SK-N-SH (cell line): ENCODE data around the gene EPS8L2. TPM values are rescaled to one million over a fixed set of nuclear protein-coding genes. Genes with fewer than 3 reads are reported as not detected.

Source experiments
- CTCF ChIA-PET: fragments of 300-600, 350-600 bp; formaldehyde crosslinking; extraction: SDS; loops from one replicate; lab custom pipeline; 2021; lab: Yijun Ruan, JAX
- POLR2A ChIA-PET: fragments of 350-600 bp; sonication (Branson Sonifier 250); formaldehyde crosslinking; extraction: SDS; loops from one replicate; lab custom pipeline; 2020; ENCODE audit warnings: antibody characterized with exemption, inconsistent platforms; lab: Yijun Ruan, JAX
- DNase-seq: peaks from one replicate; pipeline ENCODE4 v3.0.0; 2012
- H2AFZ ChIP-seq: fragments of 200-600 bp; sonication (generic); 2 replicates; pipeline ENCODE4 v1.8.1; 2016; ENCODE audit warnings: antibody characterized with exemption, mild to moderate bottlenecking, low read depth
- H3F3A ChIP-seq: fragments of 200-600 bp; sonication (generic); replicated peaks from 2 replicates; pipeline ENCODE3; 2016; ENCODE audit warnings: antibody characterized with exemption, mild to moderate bottlenecking; ENCODE audit not compliant: insufficient read depth
- H3K27ac ChIP-seq, 2 experiments: fragments of 200-500 bp in 1 of 2; fragments of 200-600 bp in 1 of 2; sonication (Bioruptor generic) in 1 of 2; sonication (generic), shearing (Covaris generic) in 1 of 2; 2 replicates each; pipeline versions ENCODE4 v1.5.1 to v1.6.1; 2014 to 2016; ENCODE audit warnings: low read depth in 2 of 2, inconsistent platforms in 1 of 2, low read length in 1 of 2, mild to moderate bottlenecking in 1 of 2, mixed read lengths in 1 of 2
- H3K27me3 ChIP-seq: fragments of 200-600 bp; sonication (generic), shearing (Covaris generic); 2 replicates; pipeline ENCODE4 v1.6.1; 2016; ENCODE audit warnings: mixed run types; ENCODE audit not compliant: insufficient read depth
- H3K36me3 ChIP-seq, 2 experiments: fragments of 200-500 bp in 1 of 2; fragments of 200-600 bp in 1 of 2; sonication (Bioruptor generic) in 1 of 2; sonication (generic) in 1 of 2; replicated peaks in 1 of 2; 2 replicates each; pipeline versions ENCODE3 to v1.5.1; 2014 to 2016; ENCODE audit warnings: low read length in 1 of 2, mild to moderate bottlenecking in 1 of 2; ENCODE audit not compliant: insufficient read depth in 2 of 2, control insufficient read depth in 1 of 2
- H3K4me1 ChIP-seq, 2 experiments: fragments of 200-500 bp in 1 of 2; fragments of 200-600 bp in 1 of 2; sonication (Bioruptor generic) in 1 of 2; sonication (generic), shearing (Covaris generic) in 1 of 2; 2 replicates each; pipeline versions ENCODE4 v1.5.1 to v1.6.1; 2014 to 2016; ENCODE audit warnings: low read depth in 1 of 2, low read length in 1 of 2, mixed run types in 1 of 2; ENCODE audit not compliant: insufficient read depth in 2 of 2, control insufficient read depth in 1 of 2
- H3K4me2 ChIP-seq: fragments of 200-600 bp; sonication (generic), shearing (Covaris generic); 2 replicates; pipeline ENCODE4 v1.6.1; 2017; ENCODE audit warnings: mixed run types
- H3K4me3 ChIP-seq, 2 experiments: fragments of 200-500 bp in 1 of 2; fragments of 200-600 bp in 1 of 2; sonication (Bioruptor generic) in 1 of 2; sonication (generic), shearing (Covaris generic) in 1 of 2; 2 replicates each; pipeline versions ENCODE4 v1.5.1 to v1.8.1; 2014 to 2016; ENCODE audit warnings: low read depth in 2 of 2, inconsistent platforms in 1 of 2, low read length in 1 of 2, mild to moderate bottlenecking in 1 of 2, mixed read lengths in 1 of 2, moderate library complexity in 1 of 2
- H3K79me2 ChIP-seq: fragments of 200-600 bp; sonication (generic); 2 replicates; pipeline ENCODE4 v1.8.1; 2017; ENCODE audit warnings: mild to moderate bottlenecking; ENCODE audit not compliant: insufficient read depth
- H3K9ac ChIP-seq: fragments of 200-600 bp; sonication (generic); 2 replicates; pipeline ENCODE4 v1.6.1; 2017; ENCODE audit warnings: mixed run types
- H3K9me2 ChIP-seq: fragments of 200-600 bp; sonication (generic); 2 replicates; pipeline ENCODE4 v1.6.1; 2017; ENCODE audit warnings: mixed run types
- H3K9me3 ChIP-seq: fragments of 200-600 bp; sonication (generic); 2 replicates; pipeline ENCODE4 v1.6.1; 2017; ENCODE audit warnings: mixed run types, mild to moderate bottlenecking, moderate library complexity
- H4K20me1 ChIP-seq: fragments of 200-600 bp; sonication (generic); 2 replicates; pipeline ENCODE4 v1.6.1; 2017; ENCODE audit warnings: mild to moderate bottlenecking, mixed run types; ENCODE audit not compliant: insufficient read depth
- EZH2phosphoT487 ChIP-seq: fragments of 200-600 bp; sonication (generic); IDR thresholded peaks from 2 replicates; pipeline ENCODE4 v1.6.1; 2017; ENCODE audit warnings: low read depth, mixed run types, mild to moderate bottlenecking, antibody characterized with exemption, moderate library complexity, borderline replicate concordance
- FOXM1 ChIP-seq: IDR thresholded peaks from 2 replicates; pipeline ENCODE4 v1.4.0; 2012; ENCODE audit warnings: low read depth, mild to moderate bottlenecking
- GABPA ChIP-seq: IDR thresholded peaks from 2 replicates; pipeline ENCODE4 v1.4.0; 2012; ENCODE audit warnings: low read depth, mild to moderate bottlenecking
- GATA2 ChIP-seq: sonication (generic); formaldehyde crosslinking; IDR thresholded peaks from 2 replicates; pipeline ENCODE4 v1.5.0; 2020; ENCODE audit warnings: mild to moderate bottlenecking, missing genetic modification reagents
- JUND ChIP-seq: IDR thresholded peaks from 2 replicates; pipeline ENCODE4 v1.4.0; 2012
- NFIC ChIP-seq: IDR thresholded peaks from 2 replicates; pipeline ENCODE4 v1.4.0; 2012; ENCODE audit warnings: borderline replicate concordance
- PBX3 ChIP-seq: IDR thresholded peaks from 2 replicates; pipeline ENCODE4; 2012
- RAD21 ChIP-seq: IDR thresholded peaks from 2 replicates; pipeline ENCODE4 v1.6.1; 2012; ENCODE audit warnings: mild to moderate bottlenecking, low read length
- RFX5 ChIP-seq: IDR thresholded peaks from 2 replicates; pipeline ENCODE4 v1.6.1; 2012; ENCODE audit warnings: mild to moderate bottlenecking, improper control_type of control experiment, low read length
- RXRA ChIP-seq: IDR thresholded peaks from 2 replicates; pipeline ENCODE4 v1.4.0; 2012; ENCODE audit warnings: low read depth, mild to moderate bottlenecking, borderline replicate concordance
- SIN3A ChIP-seq: IDR thresholded peaks from 2 replicates; pipeline ENCODE4 v1.6.1; 2012; ENCODE audit warnings: low read depth, mild to moderate bottlenecking, low read length, moderate library complexity, borderline replicate concordance
- TEAD4 ChIP-seq: IDR thresholded peaks from 2 replicates; pipeline ENCODE4 v1.4.0; 2012; ENCODE audit warnings: mild to moderate bottlenecking, borderline replicate concordance; ENCODE audit not compliant: insufficient read depth
- USF2 ChIP-seq: fragments of 150-350 bp; IDR thresholded peaks from 2 replicates; pipeline ENCODE4 v1.6.1; 2017; ENCODE audit warnings: antibody characterized with exemption, low read length, low read depth, borderline replicate concordance
- WGBS: methylation state at CpG from one replicate; pipeline ENCODE4 v1.1.6; 2017; ENCODE audit warnings: low lambda C conversion rate; 5-methylcytosine and 5-hydroxymethylcytosine counted together
- polyA plus RNA-seq, 3 experiments: library from polyadenylated mRNA; depleted of rRNA; stranded (reverse); fragments of >200 nt; gene quantifications; 2 replicates each; pipeline ENCODE4 v1.2.3, GENCODE V29; 2012
- TF ChIP-seq, protein P1 (sequence below): IDR thresholded peaks from 2 replicates; pipeline ENCODE4 v1.6.1; 2012; ENCODE audit warnings: mild to moderate bottlenecking, low read depth, low read length, moderate library complexity

Gene EPS8L2
- polyA plus RNA-seq, 1 of the 3 experiments (the other 2 are of a cell fraction): 0.74 TPM

DNA sequence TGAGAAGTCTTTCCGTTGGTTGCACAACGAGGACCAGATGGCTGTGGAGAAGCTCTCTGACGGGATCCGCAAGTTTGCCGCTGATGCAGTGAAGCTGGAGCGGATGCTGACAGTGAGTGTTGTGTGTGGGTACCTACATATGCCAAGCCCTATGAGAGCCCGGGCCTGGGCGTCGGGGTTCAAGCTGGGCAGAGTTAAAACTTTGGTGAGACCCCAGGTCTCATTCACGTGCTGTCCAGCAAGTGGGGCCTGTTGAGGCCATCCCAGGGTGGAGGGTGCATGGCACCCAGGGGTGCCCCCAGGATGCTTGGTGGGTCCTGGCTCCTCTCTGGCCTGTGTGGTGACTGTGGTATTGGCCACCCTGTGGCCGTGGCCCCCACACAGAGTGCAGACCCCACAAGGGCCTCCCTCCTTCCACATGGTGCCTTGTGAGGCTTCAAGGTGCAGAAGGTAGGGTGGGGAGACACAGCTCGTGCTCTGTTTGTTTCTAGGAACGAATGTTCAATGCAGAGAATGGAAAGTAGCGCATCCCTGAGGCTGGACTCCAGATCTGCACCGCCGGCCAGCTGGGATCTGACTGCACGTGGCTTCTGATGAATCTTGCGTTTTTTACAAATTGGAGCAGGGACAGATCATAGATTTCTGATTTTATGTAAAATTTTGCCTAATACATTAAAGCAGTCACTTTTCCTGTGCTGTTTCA is 58.4 kb downstream of the EPS8L2 start:
- CTCF ChIA-PET: interaction anchor here (0.7 to 6.3 kb wide), 12 partner anchors 9 to 409 kb away, joined by 3 to 31 read pairs (median 4); partner anchors contain the start of genes GATD1 and TALDO1

More for the DNA sequence above, 58.4 kb downstream of the EPS8L2 start:
- 91% methylated on average over 17 of the region's 18 CpGs for whole genome bisulfite sequencing
- no peaks in the 10 kb centered on the region for H3K9me2 ChIP-seq
- peaks cover 9% of the 10 kb centered on the region for H4K20me1 ChIP-seq
- peaks cover 4% of the 10 kb centered on the region; the same call in 1 of the 2 replicates for H3K79me2 ChIP-seq
- H3K27ac ChIP-seq: no peak overlapping the region
- H3F3A ChIP-seq: peaks cover 28% of the 10 kb centered on the region
- no peak overlapping the region for H3K4me2 ChIP-seq
- TF ChIP-seq PBX3 (no peak), RXRA (no peak), GABPA (no peak), NFIC (no peak), SIN3A (no peak), USF2 (no peak), FOXM1 (no peak), RAD21 (no peak), JUND (no peak), GATA2 (CRISPR knock-in tag) (no peak), EZH2phosphoT487 (no peak), TEAD4 (no peak), RFX5 (no peak)
- TF ChIP-seq, protein P1, sequence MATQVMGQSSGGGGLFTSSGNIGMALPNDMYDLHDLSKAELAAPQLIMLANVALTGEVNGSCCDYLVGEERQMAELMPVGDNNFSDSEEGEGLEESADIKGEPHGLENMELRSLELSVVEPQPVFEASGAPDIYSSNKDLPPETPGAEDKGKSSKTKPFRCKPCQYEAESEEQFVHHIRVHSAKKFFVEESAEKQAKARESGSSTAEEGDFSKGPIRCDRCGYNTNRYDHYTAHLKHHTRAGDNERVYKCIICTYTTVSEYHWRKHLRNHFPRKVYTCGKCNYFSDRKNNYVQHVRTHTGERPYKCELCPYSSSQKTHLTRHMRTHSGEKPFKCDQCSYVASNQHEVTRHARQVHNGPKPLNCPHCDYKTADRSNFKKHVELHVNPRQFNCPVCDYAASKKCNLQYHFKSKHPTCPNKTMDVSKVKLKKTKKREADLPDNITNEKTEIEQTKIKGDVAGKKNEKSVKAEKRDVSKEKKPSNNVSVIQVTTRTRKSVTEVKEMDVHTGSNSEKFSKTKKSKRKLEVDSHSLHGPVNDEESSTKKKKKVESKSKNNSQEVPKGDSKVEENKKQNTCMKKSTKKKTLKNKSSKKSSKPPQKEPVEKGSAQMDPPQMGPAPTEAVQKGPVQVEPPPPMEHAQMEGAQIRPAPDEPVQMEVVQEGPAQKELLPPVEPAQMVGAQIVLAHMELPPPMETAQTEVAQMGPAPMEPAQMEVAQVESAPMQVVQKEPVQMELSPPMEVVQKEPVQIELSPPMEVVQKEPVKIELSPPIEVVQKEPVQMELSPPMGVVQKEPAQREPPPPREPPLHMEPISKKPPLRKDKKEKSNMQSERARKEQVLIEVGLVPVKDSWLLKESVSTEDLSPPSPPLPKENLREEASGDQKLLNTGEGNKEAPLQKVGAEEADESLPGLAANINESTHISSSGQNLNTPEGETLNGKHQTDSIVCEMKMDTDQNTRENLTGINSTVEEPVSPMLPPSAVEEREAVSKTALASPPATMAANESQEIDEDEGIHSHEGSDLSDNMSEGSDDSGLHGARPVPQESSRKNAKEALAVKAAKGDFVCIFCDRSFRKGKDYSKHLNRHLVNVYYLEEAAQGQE: no peak
- no peak overlapping the region for H2AFZ ChIP-seq
- DNase-seq: peak; percentile 24
- H3K27me3 ChIP-seq: no peaks in the 10 kb centered on the region
- H3K9ac ChIP-seq: no peak overlapping the region
- no peaks in the 10 kb centered on the region for H3K9me3 ChIP-seq
- peaks cover 21 to 44% of the 10 kb centered on the region in 2 experiments for H3K36me3 ChIP-seq
- H3K4me1 ChIP-seq: peaks cover 5 to 9% of the 10 kb centered on the region in 2 experiments; a peak in 2 of 4 replicates
- POLR2A ChIA-PET: interaction anchor here (0.9 kb wide), 1 partner anchor 17 kb away, joined by 3 read pairs; the partner anchor contains the start of gene TALDO1
- no peak overlapping the region for H3K4me3 ChIP-seq
